H9 (cell line): ENCODE results near the gene TOP1. TPM values are rescaled to one million over a fixed set of nuclear protein-coding genes. Genes with fewer than 3 reads are reported as not detected.
A peak's percentile ranks its signal among the peaks of the same experiment; 100 is the strongest.

Experiments
- DNase-seq: peaks from one replicate; pipeline ENCODE4 v3.0.0-alpha.2; 2017
- H2AFZ ChIP-seq: one replicate; pipeline ENCODE4 v1.6.1; 2013; ENCODE audit warnings: mild to moderate bottlenecking, low read length, control low read depth, moderate library complexity
- H2AK5ac ChIP-seq: 2 replicates; pipeline ENCODE4 v1.6.1; 2013; ENCODE audit warnings: low read length, control low read depth, mixed read lengths; ENCODE audit not compliant: insufficient read length
- H2BK120ac ChIP-seq: one replicate; pipeline ENCODE4 v1.6.1; 2013; ENCODE audit warnings: low read depth, mild to moderate bottlenecking, low read length, control low read depth, inconsistent platforms; ENCODE audit not compliant: poor library complexity, severe bottlenecking
- H2BK12ac ChIP-seq: 2 replicates; pipeline ENCODE4 v1.6.1; 2013; ENCODE audit warnings: low read length, control low read depth, mixed read lengths, low read depth; ENCODE audit not compliant: insufficient read length
- H2BK15ac ChIP-seq: 2 replicates; pipeline ENCODE4 v1.6.1; 2013; ENCODE audit warnings: low read depth, low read length, control low read depth
- H2BK20ac ChIP-seq: one replicate; pipeline ENCODE4 v1.6.1; 2013; ENCODE audit warnings: low read depth, mild to moderate bottlenecking, low read length, control low read depth, inconsistent platforms; ENCODE audit not compliant: poor library complexity, severe bottlenecking
- H2BK5ac ChIP-seq: 2 replicates; pipeline ENCODE4 v1.6.1; 2013; ENCODE audit warnings: low read length, control low read depth, mixed read lengths; ENCODE audit not compliant: insufficient read length
- H3K14ac ChIP-seq: 2 replicates; pipeline ENCODE4 v1.6.1; 2013; ENCODE audit warnings: low read length, control low read depth; ENCODE audit not compliant: insufficient read depth
- H3K18ac ChIP-seq: 2 replicates; pipeline ENCODE4 v1.6.1; 2013; ENCODE audit warnings: low read depth, mild to moderate bottlenecking, mixed read lengths, low read length, control low read depth; ENCODE audit not compliant: insufficient read length
- H3K23ac ChIP-seq: 2 replicates; pipeline ENCODE4 v1.6.1; 2013; ENCODE audit warnings: low read length, control low read depth, mixed read lengths, low read depth; ENCODE audit not compliant: insufficient read length
- H3K23me2 ChIP-seq: 2 replicates; pipeline ENCODE4 v1.6.1; 2013; ENCODE audit warnings: low read depth, mild to moderate bottlenecking, mixed read lengths, low read length, control low read depth; ENCODE audit not compliant: insufficient read length, poor library complexity, severe bottlenecking
- H3K27ac ChIP-seq: 2 replicates; pipeline ENCODE4 v1.5.1; 2013; ENCODE audit warnings: low read length, control low read depth, mixed read lengths, low read depth; ENCODE audit not compliant: insufficient read length
- H3K27me3 ChIP-seq: 2 replicates; pipeline ENCODE4 v1.6.1; 2013; ENCODE audit warnings: low read length, control low read depth, inconsistent platforms; ENCODE audit not compliant: insufficient read depth
- H3K4ac ChIP-seq: 2 replicates; pipeline ENCODE4 v1.6.1; 2013; ENCODE audit warnings: low read depth, mild to moderate bottlenecking, control low read depth, inconsistent platforms, low read length, moderate library complexity
- H3K4me1 ChIP-seq: 2 replicates; pipeline ENCODE4 v1.6.1; 2013; ENCODE audit warnings: low read length, control low read depth, inconsistent platforms; ENCODE audit not compliant: insufficient read depth
- H3K4me2 ChIP-seq: 2 replicates; pipeline ENCODE4 v1.6.1; 2013; ENCODE audit warnings: low read length, control low read depth, mixed read lengths; ENCODE audit not compliant: insufficient read length, insufficient read depth
- H3K56ac ChIP-seq: 2 replicates; pipeline ENCODE4 v1.6.1; 2013; ENCODE audit warnings: low read depth, mild to moderate bottlenecking, mixed read lengths, low read length, control low read depth; ENCODE audit not compliant: insufficient read length
- H3K79me1 ChIP-seq: 2 replicates; pipeline ENCODE4 v1.6.1; 2013; ENCODE audit warnings: low read depth, mild to moderate bottlenecking, moderate library complexity, low read length, control low read depth, inconsistent platforms; ENCODE audit not compliant: insufficient read depth, poor library complexity, severe bottlenecking
- H3K79me2 ChIP-seq: 2 replicates; pipeline ENCODE4 v1.6.1; 2013; ENCODE audit warnings: low read length, control low read depth, inconsistent platforms; ENCODE audit not compliant: insufficient read depth
- H3K9ac ChIP-seq: 2 replicates; pipeline ENCODE4 v1.6.1; 2013; ENCODE audit warnings: low read length, control low read depth, mixed read lengths; ENCODE audit not compliant: insufficient read length; ENCODE audit errors: extremely low read depth
- H3K9me3 ChIP-seq: one replicate; pipeline ENCODE4 v1.6.1; 2013; ENCODE audit warnings: low read depth, low read length, inconsistent platforms; ENCODE audit not compliant: control insufficient read depth
- H3T11ph ChIP-seq: one replicate; pipeline ENCODE4 v1.6.1; 2013; ENCODE audit warnings: mild to moderate bottlenecking, low read length, control low read depth, inconsistent platforms
- H4K20me1 ChIP-seq: one replicate; pipeline ENCODE4 v1.6.1; 2013; ENCODE audit not compliant: control insufficient read depth, insufficient read length, insufficient read depth
- H4K5ac ChIP-seq: 2 replicates; pipeline ENCODE4 v1.6.1; 2013; ENCODE audit warnings: low read depth, mild to moderate bottlenecking, mixed read lengths, low read length, control low read depth; ENCODE audit not compliant: insufficient read length
- H4K8ac ChIP-seq: replicated peaks from 2 replicates; pipeline ENCODE4 v1.6.1; 2013; ENCODE audit warnings: low read length, control low read depth, mixed read lengths, low read depth; ENCODE audit not compliant: insufficient read length
- H4K91ac ChIP-seq: 2 replicates; pipeline ENCODE4 v1.6.1; 2013; ENCODE audit warnings: low read depth, mild to moderate bottlenecking, moderate library complexity, mixed read lengths, low read length, control low read depth; ENCODE audit not compliant: insufficient read length
- H3K27ac Mint-ChIP-seq, 3 experiments: 2 replicates in 2 of 3; 3 replicates in 1 of 3; pipeline ENCODE4 v1.8.0; 2020 to 2021; ENCODE audit warnings: mixed read lengths in 3 of 3, mild to moderate bottlenecking in 1 of 3, moderate library complexity in 1 of 3
- H3K27me3 Mint-ChIP-seq: 2 replicates; pipeline ENCODE4 v1.8.0; 2021; ENCODE audit warnings: low read depth, mild to moderate bottlenecking, moderate library complexity, mixed read lengths
- H3K36me3 Mint-ChIP-seq, 3 experiments: 2 replicates in 2 of 3; 3 replicates in 1 of 3; pipeline ENCODE4 v1.8.0; 2020 to 2021; ENCODE audit warnings: low read depth in 3 of 3, mixed read lengths in 3 of 3; ENCODE audit not compliant: insufficient read depth in 1 of 3
- H3K4me1 Mint-ChIP-seq, 2 experiments: 2 replicates each; pipeline ENCODE4 v1.8.0; 2020; ENCODE audit warnings: mixed read lengths in 2 of 2
- H3K4me3 Mint-ChIP-seq, 2 experiments: 2 replicates in 1 of 2; 3 replicates in 1 of 2; pipeline ENCODE4 v1.8.0; 2020 to 2021; ENCODE audit warnings: mild to moderate bottlenecking in 2 of 2, mixed read lengths in 2 of 2, moderate library complexity in 1 of 2
- H3K9me3 Mint-ChIP-seq, 2 experiments: 2 replicates in 1 of 2; 3 replicates in 1 of 2; pipeline ENCODE4 v1.8.0; 2020; ENCODE audit warnings: mild to moderate bottlenecking in 2 of 2, mixed read lengths in 2 of 2, moderate library complexity in 1 of 2
- CTCF ChIP-seq: fragments of 200-600 bp; sonication (generic); conservative IDR thresholded peaks from 3 replicates; pipeline ENCODE4 v1.8.0; 2021; ENCODE audit warnings: antibody characterized with exemption, mild to moderate bottlenecking
- WGBS: extraction: QIAGEN DNeasy Blood & Tissue Kit; methylation state at CpG from one replicate; pipeline ENCODE4 v1.1.7; 2013; ENCODE audit warnings: missing lambda C conversion rate, low lambda C conversion rate, mixed read lengths; ENCODE audit not compliant: insufficient read length; ENCODE audit errors: extremely low coverage; 5-methylcytosine and 5-hydroxymethylcytosine counted together
- total RNA-seq: library from RNA; stranded (reverse); gene quantifications from 2 replicates; pipeline ENCODE4 v1.2.1, GENCODE V29; 2021

Gene TOP1
- total RNA-seq, 1 experiment from 2014 or later: 96.4 TPM

- H2BK15ac ChIP-seq: no peak overlapping the region
- no peak overlapping the region for H3K18ac ChIP-seq
- H3K4me3 Mint-ChIP-seq: no peak overlapping the region; a peak in 1 of 5 replicates
- no peaks in the 10 kb centered on the region for H3K23me2 ChIP-seq
- H3K27ac ChIP-seq: no peak overlapping the region
- no peak overlapping the region for H3K4me2 ChIP-seq
- no peak overlapping the region for H2BK120ac ChIP-seq
- H3K56ac ChIP-seq: no peak overlapping the region
- H2BK5ac ChIP-seq: no peak overlapping the region
- H4K8ac ChIP-seq: no peak overlapping the region
- no peak overlapping the region for H2AFZ ChIP-seq
- peaks cover 25% of the 10 kb centered on the region; the same call in 1 of the 2 replicates for H3K79me2 ChIP-seq
- no peak overlapping the region for H3K4ac ChIP-seq
- H3K27me3 ChIP-seq: no peaks in the 10 kb centered on the region
- H3K4me1 Mint-ChIP-seq: peaks cover 80 to 84% of the 10 kb centered on the region in 2 experiments
- H3K36me3 Mint-ChIP-seq: peaks cover 0 to 3% (median 2%) of the 10 kb centered on the region in 3 experiments; a peak in 2 of 7 replicates
- H3K27ac Mint-ChIP-seq: 0 out of 7 replicates have a peak overlapping the region, but pooled peaks of 1 of the 3 experiments have one; percentile 29
- no CpG with 5 or more reads among the region's 3 CpGs for WGBS
- H3K14ac ChIP-seq: no peak overlapping the region
- H3K9me3 Mint-ChIP-seq: no peaks in the 10 kb centered on the region
- peaks cover 16% of the 10 kb centered on the region; the same call in 1 of the 2 replicates for H3K4me1 ChIP-seq
- no peak overlapping the region for H2BK12ac ChIP-seq
- H3K23ac ChIP-seq: no peak overlapping the region
- no peaks in the 10 kb centered on the region for H4K20me1 ChIP-seq
- H3T11ph ChIP-seq: no peak overlapping the region
- no peak overlapping the region for H3K9ac ChIP-seq
- no peak for DNase-seq
- peaks cover 5% of the 10 kb centered on the region for H3K79me1 ChIP-seq
- no peak overlapping the region for H2AK5ac ChIP-seq
- no peak for TF ChIP-seq CTCF
- H3K9me3 ChIP-seq: no peaks in the 10 kb centered on the region
- H3K27me3 Mint-ChIP-seq: no peaks in the 10 kb centered on the region
- no peak overlapping the region for H4K91ac ChIP-seq
- no peak overlapping the region for H4K5ac ChIP-seq
- H2BK20ac ChIP-seq: no peak overlapping the region
These were observed 20.8 kb downstream of the TOP1 start for GRCh38 chr20:41049451-41049850.
